H9 (cell line): ENCODE results near the gene IQGAP2. TPM values are rescaled to one million over a fixed set of nuclear protein-coding genes. Genes with fewer than 3 reads are reported as not detected.

Source experiments
- DNase-seq: peaks from one replicate; pipeline ENCODE4 v3.0.0-alpha.2; 2017
- H2AFZ ChIP-seq: one replicate; pipeline ENCODE4 v1.6.1; 2013; ENCODE audit warnings: mild to moderate bottlenecking, low read length, control low read depth, moderate library complexity
- H2AK5ac ChIP-seq: 2 replicates; pipeline ENCODE4 v1.6.1; 2013; ENCODE audit warnings: low read length, control low read depth, mixed read lengths; ENCODE audit not compliant: insufficient read length
- H2BK120ac ChIP-seq: one replicate; pipeline ENCODE4 v1.6.1; 2013; ENCODE audit warnings: low read depth, mild to moderate bottlenecking, low read length, control low read depth, inconsistent platforms; ENCODE audit not compliant: poor library complexity, severe bottlenecking
- H2BK12ac ChIP-seq: 2 replicates; pipeline ENCODE4 v1.6.1; 2013; ENCODE audit warnings: low read length, control low read depth, mixed read lengths, low read depth; ENCODE audit not compliant: insufficient read length
- H2BK15ac ChIP-seq: 2 replicates; pipeline ENCODE4 v1.6.1; 2013; ENCODE audit warnings: low read depth, low read length, control low read depth
- H2BK20ac ChIP-seq: one replicate; pipeline ENCODE4 v1.6.1; 2013; ENCODE audit warnings: low read depth, mild to moderate bottlenecking, low read length, control low read depth, inconsistent platforms; ENCODE audit not compliant: poor library complexity, severe bottlenecking
- H2BK5ac ChIP-seq: 2 replicates; pipeline ENCODE4 v1.6.1; 2013; ENCODE audit warnings: low read length, control low read depth, mixed read lengths; ENCODE audit not compliant: insufficient read length
- H3K14ac ChIP-seq: 2 replicates; pipeline ENCODE4 v1.6.1; 2013; ENCODE audit warnings: low read length, control low read depth; ENCODE audit not compliant: insufficient read depth
- H3K18ac ChIP-seq: 2 replicates; pipeline ENCODE4 v1.6.1; 2013; ENCODE audit warnings: low read depth, mild to moderate bottlenecking, mixed read lengths, low read length, control low read depth; ENCODE audit not compliant: insufficient read length
- H3K23ac ChIP-seq: 2 replicates; pipeline ENCODE4 v1.6.1; 2013; ENCODE audit warnings: low read length, control low read depth, mixed read lengths, low read depth; ENCODE audit not compliant: insufficient read length
- H3K23me2 ChIP-seq: 2 replicates; pipeline ENCODE4 v1.6.1; 2013; ENCODE audit warnings: low read depth, mild to moderate bottlenecking, mixed read lengths, low read length, control low read depth; ENCODE audit not compliant: insufficient read length, poor library complexity, severe bottlenecking
- H3K27ac ChIP-seq: 2 replicates; pipeline ENCODE4 v1.5.1; 2013; ENCODE audit warnings: low read length, control low read depth, mixed read lengths, low read depth; ENCODE audit not compliant: insufficient read length
- H3K27me3 ChIP-seq: 2 replicates; pipeline ENCODE4 v1.6.1; 2013; ENCODE audit warnings: low read length, control low read depth, inconsistent platforms; ENCODE audit not compliant: insufficient read depth
- H3K4ac ChIP-seq: 2 replicates; pipeline ENCODE4 v1.6.1; 2013; ENCODE audit warnings: low read depth, mild to moderate bottlenecking, control low read depth, inconsistent platforms, low read length, moderate library complexity
- H3K4me1 ChIP-seq: 2 replicates; pipeline ENCODE4 v1.6.1; 2013; ENCODE audit warnings: low read length, control low read depth, inconsistent platforms; ENCODE audit not compliant: insufficient read depth
- H3K4me2 ChIP-seq: 2 replicates; pipeline ENCODE4 v1.6.1; 2013; ENCODE audit warnings: low read length, control low read depth, mixed read lengths; ENCODE audit not compliant: insufficient read length, insufficient read depth
- H3K56ac ChIP-seq: 2 replicates; pipeline ENCODE4 v1.6.1; 2013; ENCODE audit warnings: low read depth, mild to moderate bottlenecking, mixed read lengths, low read length, control low read depth; ENCODE audit not compliant: insufficient read length
- H3K79me1 ChIP-seq: 2 replicates; pipeline ENCODE4 v1.6.1; 2013; ENCODE audit warnings: low read depth, mild to moderate bottlenecking, moderate library complexity, low read length, control low read depth, inconsistent platforms; ENCODE audit not compliant: insufficient read depth, poor library complexity, severe bottlenecking
- H3K79me2 ChIP-seq: 2 replicates; pipeline ENCODE4 v1.6.1; 2013; ENCODE audit warnings: low read length, control low read depth, inconsistent platforms; ENCODE audit not compliant: insufficient read depth
- H3K9ac ChIP-seq: 2 replicates; pipeline ENCODE4 v1.6.1; 2013; ENCODE audit warnings: low read length, control low read depth, mixed read lengths; ENCODE audit not compliant: insufficient read length; ENCODE audit errors: extremely low read depth
- H3K9me3 ChIP-seq: one replicate; pipeline ENCODE4 v1.6.1; 2013; ENCODE audit warnings: low read depth, low read length, inconsistent platforms; ENCODE audit not compliant: control insufficient read depth
- H3T11ph ChIP-seq: one replicate; pipeline ENCODE4 v1.6.1; 2013; ENCODE audit warnings: mild to moderate bottlenecking, low read length, control low read depth, inconsistent platforms
- H4K20me1 ChIP-seq: one replicate; pipeline ENCODE4 v1.6.1; 2013; ENCODE audit not compliant: control insufficient read depth, insufficient read length, insufficient read depth
- H4K5ac ChIP-seq: 2 replicates; pipeline ENCODE4 v1.6.1; 2013; ENCODE audit warnings: low read depth, mild to moderate bottlenecking, mixed read lengths, low read length, control low read depth; ENCODE audit not compliant: insufficient read length
- H4K8ac ChIP-seq: replicated peaks from 2 replicates; pipeline ENCODE4 v1.6.1; 2013; ENCODE audit warnings: low read length, control low read depth, mixed read lengths, low read depth; ENCODE audit not compliant: insufficient read length
- H4K91ac ChIP-seq: 2 replicates; pipeline ENCODE4 v1.6.1; 2013; ENCODE audit warnings: low read depth, mild to moderate bottlenecking, moderate library complexity, mixed read lengths, low read length, control low read depth; ENCODE audit not compliant: insufficient read length
- H3K27ac Mint-ChIP-seq, 3 experiments: 2 replicates in 2 of 3; 3 replicates in 1 of 3; pipeline ENCODE4 v1.8.0; 2020 to 2021; ENCODE audit warnings: mixed read lengths in 3 of 3, mild to moderate bottlenecking in 1 of 3, moderate library complexity in 1 of 3
- H3K27me3 Mint-ChIP-seq: 2 replicates; pipeline ENCODE4 v1.8.0; 2021; ENCODE audit warnings: low read depth, mild to moderate bottlenecking, moderate library complexity, mixed read lengths
- H3K36me3 Mint-ChIP-seq, 3 experiments: 2 replicates in 2 of 3; 3 replicates in 1 of 3; pipeline ENCODE4 v1.8.0; 2020 to 2021; ENCODE audit warnings: low read depth in 3 of 3, mixed read lengths in 3 of 3; ENCODE audit not compliant: insufficient read depth in 1 of 3
- H3K4me1 Mint-ChIP-seq, 2 experiments: 2 replicates each; pipeline ENCODE4 v1.8.0; 2020; ENCODE audit warnings: mixed read lengths in 2 of 2
- H3K4me3 Mint-ChIP-seq, 2 experiments: 2 replicates in 1 of 2; 3 replicates in 1 of 2; pipeline ENCODE4 v1.8.0; 2020 to 2021; ENCODE audit warnings: mild to moderate bottlenecking in 2 of 2, mixed read lengths in 2 of 2, moderate library complexity in 1 of 2
- H3K9me3 Mint-ChIP-seq, 2 experiments: 2 replicates in 1 of 2; 3 replicates in 1 of 2; pipeline ENCODE4 v1.8.0; 2020; ENCODE audit warnings: mild to moderate bottlenecking in 2 of 2, mixed read lengths in 2 of 2, moderate library complexity in 1 of 2
- WGBS: extraction: QIAGEN DNeasy Blood & Tissue Kit; methylation state at CpG from one replicate; pipeline ENCODE4 v1.1.7; 2013; ENCODE audit warnings: missing lambda C conversion rate, low lambda C conversion rate, mixed read lengths; ENCODE audit not compliant: insufficient read length; ENCODE audit errors: extremely low coverage; 5-methylcytosine and 5-hydroxymethylcytosine counted together
- total RNA-seq: library from RNA; stranded (reverse); gene quantifications from 2 replicates; pipeline ENCODE4 v1.2.1, GENCODE V29; 2021
- TF ChIP-seq, protein P1 (sequence below): fragments of 200-600 bp; sonication (generic); conservative IDR thresholded peaks from 3 replicates; pipeline ENCODE4 v1.8.0; 2021; ENCODE audit warnings: antibody characterized with exemption, mild to moderate bottlenecking

IQGAP2 gene
- total RNA-seq, 1 experiment from 2014 or later: 22.5 TPM

DNA sequence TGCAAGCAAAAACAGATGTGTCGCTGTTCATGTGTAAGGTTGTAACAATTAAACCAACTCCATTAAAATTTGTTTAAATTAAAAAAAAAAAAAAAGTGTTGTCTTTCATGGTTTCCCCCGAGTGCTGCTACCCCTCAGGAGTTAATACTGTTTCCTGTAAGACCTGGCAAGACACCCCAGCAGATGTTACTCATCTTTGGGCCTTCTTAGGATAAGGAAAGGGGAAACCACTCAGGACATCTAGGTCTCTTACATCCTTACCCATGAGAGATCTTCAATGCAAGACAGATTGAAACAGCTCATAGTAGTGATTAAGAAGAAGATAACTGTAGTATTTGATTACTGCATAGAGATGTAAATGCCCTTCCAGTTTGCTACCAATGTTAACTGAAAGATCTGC, 279.3 kb downstream of the IQGAP2 start:
- no peak overlapping the region for H3K4me2 ChIP-seq
- H3K79me2 ChIP-seq: no peaks in the 10 kb centered on the region
- H3T11ph ChIP-seq: no peak overlapping the region
- no peak overlapping the region for H4K91ac ChIP-seq
- no peak overlapping the region for H3K14ac ChIP-seq
- no peak overlapping the region for H2BK12ac ChIP-seq
- H3K9ac ChIP-seq: no peak overlapping the region
- Mint-ChIP-seq H3K4me1 (no peaks in the 10 kb centered on the region), H3K27me3 (no peaks in the 10 kb centered on the region), H3K27ac (no peak overlapping the region), H3K9me3 (no peaks in the 10 kb centered on the region), H3K36me3 (peaks cover 0 to 10% (median 0%) of the 10 kb centered on the region in 3 experiments; a peak in 3 of 7 replicates), H3K4me3 (no peak overlapping the region)
- no peaks in the 10 kb centered on the region for H3K23me2 ChIP-seq
- no peak overlapping the region for H2BK120ac ChIP-seq
- TF ChIP-seq, protein P1, sequence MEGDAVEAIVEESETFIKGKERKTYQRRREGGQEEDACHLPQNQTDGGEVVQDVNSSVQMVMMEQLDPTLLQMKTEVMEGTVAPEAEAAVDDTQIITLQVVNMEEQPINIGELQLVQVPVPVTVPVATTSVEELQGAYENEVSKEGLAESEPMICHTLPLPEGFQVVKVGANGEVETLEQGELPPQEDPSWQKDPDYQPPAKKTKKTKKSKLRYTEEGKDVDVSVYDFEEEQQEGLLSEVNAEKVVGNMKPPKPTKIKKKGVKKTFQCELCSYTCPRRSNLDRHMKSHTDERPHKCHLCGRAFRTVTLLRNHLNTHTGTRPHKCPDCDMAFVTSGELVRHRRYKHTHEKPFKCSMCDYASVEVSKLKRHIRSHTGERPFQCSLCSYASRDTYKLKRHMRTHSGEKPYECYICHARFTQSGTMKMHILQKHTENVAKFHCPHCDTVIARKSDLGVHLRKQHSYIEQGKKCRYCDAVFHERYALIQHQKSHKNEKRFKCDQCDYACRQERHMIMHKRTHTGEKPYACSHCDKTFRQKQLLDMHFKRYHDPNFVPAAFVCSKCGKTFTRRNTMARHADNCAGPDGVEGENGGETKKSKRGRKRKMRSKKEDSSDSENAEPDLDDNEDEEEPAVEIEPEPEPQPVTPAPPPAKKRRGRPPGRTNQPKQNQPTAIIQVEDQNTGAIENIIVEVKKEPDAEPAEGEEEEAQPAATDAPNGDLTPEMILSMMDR: no peak
- H4K8ac ChIP-seq: no peak overlapping the region
- H3K27me3 ChIP-seq: no peaks in the 10 kb centered on the region; the same call in 1 of the 2 replicates
- no CpG with 5 or more reads among the region's 2 CpGs for WGBS
- H2BK5ac ChIP-seq: no peak overlapping the region
- no peak for DNase-seq
- no peak overlapping the region for H2BK20ac ChIP-seq
- H3K23ac ChIP-seq: no peak overlapping the region
- H4K5ac ChIP-seq: no peak overlapping the region
- H3K9me3 ChIP-seq: no peaks in the 10 kb centered on the region
- no peak overlapping the region for H2BK15ac ChIP-seq
- no peaks in the 10 kb centered on the region for H3K79me1 ChIP-seq
- no peaks in the 10 kb centered on the region for H4K20me1 ChIP-seq
- H3K18ac ChIP-seq: no peak overlapping the region
- no peak overlapping the region for H3K56ac ChIP-seq
- no peak overlapping the region for H2AFZ ChIP-seq
- H3K27ac ChIP-seq: no peak overlapping the region
- H3K4me1 ChIP-seq: no peaks in the 10 kb centered on the region
- no peak overlapping the region for H2AK5ac ChIP-seq
- no peak overlapping the region for H3K4ac ChIP-seq
